Esophagus squamous epithelium (tissue), 5 donors: ENCODE results near the gene LAMA3. TPM values are rescaled to one million over a fixed set of nuclear protein-coding genes. Genes with fewer than 3 reads are reported as not detected.

ENCODE experiments used
- DNase-seq: peaks from one replicate; lab custom pipeline; 2025; lab: John Stamatoyannopoulos, UW
- H3K27ac ChIP-seq, 4 donors: fragments of 200-600 bp; sonication (generic); one replicate each; pipeline ENCODE4 v1.5.1; 2016 to 2019; ENCODE audit warnings: mild to moderate bottlenecking in 1 of 4
- H3K27me3 ChIP-seq, 4 donors: fragments of 200-600 bp; sonication (generic); 1 replicate in 3 of 4; 2 replicates in 1 of 4; pipeline versions ENCODE4 v1.5.1 to v1.6.0; 2017 to 2021; ENCODE audit warnings: antibody characterized with exemption in 1 of 4
- H3K36me3 ChIP-seq, 3 donors: fragments of 200-600 bp; sonication (generic); one replicate each; pipeline ENCODE4 v1.5.1; 2016 to 2019
- H3K4me1 ChIP-seq, 3 donors: fragments of 200-600 bp; sonication (generic); one replicate each; pipeline ENCODE4 v1.5.1; 2017 to 2019
- H3K4me3 ChIP-seq, 4 donors: fragments of 200-600 bp; sonication (generic); 1 replicate in 3 of 4; 2 replicates in 1 of 4; pipeline ENCODE4 v1.5.1; 2016 to 2019; ENCODE audit warnings: mild to moderate bottlenecking in 2 of 4, moderate library complexity in 1 of 4
- H3K9me3 ChIP-seq, 3 donors: fragments of 200-600 bp; sonication (generic); one replicate each; pipeline ENCODE4 v1.5.1; 2016 to 2019
- POLR2A ChIP-seq, 4 donors: fragments of 450-650 bp; IDR thresholded peaks; one replicate each; pipeline ENCODE4 v1.6.1; 2017; ENCODE audit warnings: antibody characterized with exemption in 4 of 4, mild to moderate bottlenecking in 4 of 4, moderate library complexity in 3 of 4
- WGBS, 2 donors: methylation state at CpG; one replicate each; pipeline ENCODE4 v1.1.5; 2018; 5-methylcytosine and 5-hydroxymethylcytosine counted together
- intact Hi-C: fragments of 100-400 bp; cut with DNase I; formaldehyde crosslinking; loops from one replicate; pipeline ENCODE4 v1.15.0; 2022
- total RNA-seq, 4 donors: library from RNA; depleted of rRNA; stranded (reverse); fragments of >200 nt; gene quantifications; one replicate each; pipeline ENCODE4 v1.1.0, GENCODE V29; 2016
- TF ChIP-seq, protein P1 (sequence below), 6 experiments: fragments of 450-650 bp in 4 of 6; fragments of 200-600 bp in 2 of 6; sonication (generic) in 2 of 6; IDR thresholded peaks; one replicate each; pipeline ENCODE4 v1.5.1; 2016 to 2019; ENCODE audit warnings: antibody characterized with exemption in 6 of 6, mild to moderate bottlenecking in 4 of 6, moderate library complexity in 4 of 6
- donor health status: DM: yes; HTN: yes; CAD: no.

LAMA3 gene
- total RNA-seq, 4 donors from 2014 or later = 28.7 to 81.3 (median 44.8) TPM

DNA sequence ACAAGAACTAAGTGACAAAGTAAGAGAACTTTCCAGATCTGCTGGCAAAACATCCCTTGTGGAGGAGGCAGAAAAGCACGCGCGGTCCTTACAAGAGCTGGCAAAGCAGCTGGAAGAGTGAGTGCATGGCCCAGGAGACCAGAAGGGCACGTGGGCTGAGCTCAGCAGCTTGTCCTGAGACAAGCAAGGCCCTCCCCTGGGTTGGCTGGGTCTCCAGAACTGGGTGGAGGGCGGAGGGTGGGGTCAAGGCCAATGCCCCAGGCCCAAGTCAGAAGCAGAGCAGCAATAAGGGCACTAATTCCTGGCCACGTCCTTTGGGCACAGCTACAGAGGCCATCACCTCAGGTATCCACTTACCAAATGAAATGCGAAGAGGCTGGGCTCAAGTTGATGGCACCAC lies 214.7 kb downstream of the LAMA3 start:
- Histone ChIP-seq H3K4me3 (no peak overlapping the region), H3K27me3 (no peaks in the 10 kb centered on the region), H3K4me1 (no peaks in the 10 kb centered on the region), H3K9me3 (no peaks in the 10 kb centered on the region), H3K27ac (no peak overlapping the region), H3K36me3 (peaks cover 0 to 99% (median 7%) of the 10 kb centered on the region in 3 donors)
- TF ChIP-seq POLR2A (IDR thresholded peaks at IDR 0.05) = no peak
- TF ChIP-seq, protein P1, sequence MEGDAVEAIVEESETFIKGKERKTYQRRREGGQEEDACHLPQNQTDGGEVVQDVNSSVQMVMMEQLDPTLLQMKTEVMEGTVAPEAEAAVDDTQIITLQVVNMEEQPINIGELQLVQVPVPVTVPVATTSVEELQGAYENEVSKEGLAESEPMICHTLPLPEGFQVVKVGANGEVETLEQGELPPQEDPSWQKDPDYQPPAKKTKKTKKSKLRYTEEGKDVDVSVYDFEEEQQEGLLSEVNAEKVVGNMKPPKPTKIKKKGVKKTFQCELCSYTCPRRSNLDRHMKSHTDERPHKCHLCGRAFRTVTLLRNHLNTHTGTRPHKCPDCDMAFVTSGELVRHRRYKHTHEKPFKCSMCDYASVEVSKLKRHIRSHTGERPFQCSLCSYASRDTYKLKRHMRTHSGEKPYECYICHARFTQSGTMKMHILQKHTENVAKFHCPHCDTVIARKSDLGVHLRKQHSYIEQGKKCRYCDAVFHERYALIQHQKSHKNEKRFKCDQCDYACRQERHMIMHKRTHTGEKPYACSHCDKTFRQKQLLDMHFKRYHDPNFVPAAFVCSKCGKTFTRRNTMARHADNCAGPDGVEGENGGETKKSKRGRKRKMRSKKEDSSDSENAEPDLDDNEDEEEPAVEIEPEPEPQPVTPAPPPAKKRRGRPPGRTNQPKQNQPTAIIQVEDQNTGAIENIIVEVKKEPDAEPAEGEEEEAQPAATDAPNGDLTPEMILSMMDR (IDR thresholded peaks at IDR 0.05) = no peak
- WGBS, 2 donors = 86% methylated on average over 6 to 7 of the region's 7 CpGs
- DNase-seq = no peak
- intact Hi-C loops = no loop called here

DNA sequence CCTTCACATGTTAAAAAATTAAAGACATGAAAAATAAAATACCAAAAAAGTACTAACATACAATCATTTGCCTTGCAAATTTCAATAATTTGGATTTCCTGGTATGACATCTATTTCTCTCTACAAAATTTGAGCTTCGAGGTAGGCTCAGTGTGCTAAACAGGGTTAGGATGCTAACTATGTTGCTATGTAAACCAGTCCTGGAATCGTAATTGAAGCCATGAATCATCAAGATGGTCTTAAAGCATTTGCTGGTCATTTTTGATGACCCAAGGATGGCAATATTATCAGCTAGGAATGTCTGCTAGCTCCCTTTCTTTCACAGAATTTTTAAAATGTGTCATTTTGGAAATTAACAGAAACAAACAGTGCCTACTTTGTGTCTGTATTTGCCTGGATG lies 217.4 kb downstream of the LAMA3 start:
- no peak overlapping the region for H3K4me3 ChIP-seq
- 81 to 91% methylated on average over 2 of the region's 2 CpGs for WGBS, 2 donors
- no peaks in the 10 kb centered on the region for H3K27me3 ChIP-seq
- H3K36me3 ChIP-seq = peaks cover 6 to 99% (median 7%) of the 10 kb centered on the region in 3 donors
- intact Hi-C loops = no loop called here
- no peaks in the 10 kb centered on the region for H3K4me1 ChIP-seq
- H3K9me3 ChIP-seq = no peaks in the 10 kb centered on the region
- DNase-seq = no peak
- H3K27ac ChIP-seq = no peak overlapping the region
- TF ChIP-seq, protein P1 (IDR thresholded peaks at IDR 0.05) = no peak
- TF ChIP-seq POLR2A (IDR thresholded peaks at IDR 0.05) = no peak

DNA sequence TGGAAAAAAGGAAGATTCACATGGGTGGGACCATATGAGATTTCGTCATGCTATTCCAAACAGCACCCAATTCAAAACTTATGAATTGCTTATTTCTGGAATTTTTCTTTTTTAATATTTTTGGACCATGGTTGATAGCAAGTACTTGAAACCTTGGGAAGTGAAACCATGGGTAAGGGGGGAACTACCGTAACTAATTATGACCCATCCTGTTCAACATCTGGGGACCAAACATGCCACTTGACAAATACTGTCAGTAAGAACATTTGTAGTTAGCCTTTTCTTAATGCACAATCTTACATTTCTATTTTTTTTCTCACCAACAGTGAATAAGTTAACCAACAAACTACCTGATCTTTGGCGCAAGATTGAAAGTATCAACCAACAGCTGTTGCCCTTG lies 219.6 kb downstream of the LAMA3 start:
- Histone ChIP-seq H3K36me3 (peaks cover 14 to 99% (median 17%) of the 10 kb centered on the region in 3 donors), H3K9me3 (no peaks in the 10 kb centered on the region), H3K27ac (no peak overlapping the region), H3K27me3 (no peaks in the 10 kb centered on the region), H3K4me3 (no peak overlapping the region), H3K4me1 (no peaks in the 10 kb centered on the region)
- DNase-seq = no peak
- 92 to 94% methylated on average over 3 of the region's 3 CpGs for whole genome bisulfite sequencing, 2 donors
- intact Hi-C loops = no loop called here
- TF ChIP-seq, protein P1 (IDR thresholded peaks at IDR 0.05) = no peak
- no peak for TF ChIP-seq POLR2A (IDR thresholded peaks at IDR 0.05)

DNA sequence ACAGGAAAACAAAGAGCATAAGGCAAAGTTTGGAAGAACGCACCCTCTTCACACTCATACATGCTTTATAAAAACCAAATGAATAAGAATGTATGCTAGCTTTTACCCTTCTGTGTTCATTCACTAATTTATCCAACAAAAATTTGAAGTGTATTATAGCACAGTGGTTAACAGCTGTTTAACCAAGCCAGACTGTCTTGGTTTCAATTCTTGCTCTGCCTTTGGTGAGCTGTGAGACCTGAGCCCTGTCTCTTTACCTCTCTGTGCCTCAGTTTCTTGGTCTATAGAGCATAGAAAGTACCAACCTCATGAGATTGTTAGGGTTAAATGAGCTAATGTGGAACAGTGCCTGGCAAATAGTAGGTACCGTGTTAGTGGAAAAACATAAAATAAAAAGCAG lies 220.8 kb downstream of the LAMA3 start:
- peaks cover 14 to 99% (median 15%) of the 10 kb centered on the region in 3 donors for H3K36me3 ChIP-seq
- H3K4me1 ChIP-seq = no peaks in the 10 kb centered on the region
- H3K9me3 ChIP-seq = no peaks in the 10 kb centered on the region
- intact Hi-C loops = no loop called here
- TF ChIP-seq, protein P1 (IDR thresholded peaks at IDR 0.05) = no peak
- TF ChIP-seq POLR2A (IDR thresholded peaks at IDR 0.05) = no peak
- 38 to 68% methylated on average over 2 of the region's 2 CpGs for WGBS, 2 donors
- DNase-seq = no peak
- no peaks in the 10 kb centered on the region for H3K27me3 ChIP-seq
- no peak overlapping the region for H3K27ac ChIP-seq
- H3K4me3 ChIP-seq = no peak overlapping the region

DNA sequence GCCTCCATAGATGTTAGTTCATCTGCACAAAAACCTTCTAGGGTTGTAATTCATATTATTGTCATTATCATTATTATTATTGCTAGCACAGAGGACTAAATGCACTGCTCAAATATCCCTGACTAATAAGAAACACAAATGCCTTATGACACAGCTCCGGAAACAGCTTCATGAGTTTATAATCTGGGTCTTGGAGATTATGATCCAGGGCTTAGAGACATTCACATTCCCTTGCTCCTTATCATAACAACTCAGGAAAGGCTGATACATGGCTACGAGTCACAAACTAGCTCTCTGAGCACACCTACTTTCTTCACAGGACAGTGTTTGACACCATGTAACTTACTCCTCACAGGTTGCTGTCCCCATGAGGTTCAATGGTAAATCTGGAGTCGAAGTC lies 223.1 kb downstream of the LAMA3 start:
- Histone ChIP-seq H3K27ac (no peak overlapping the region), H3K9me3 (no peaks in the 10 kb centered on the region), H3K36me3 (peaks cover 14 to 99% (median 20%) of the 10 kb centered on the region in 3 donors), H3K27me3 (no peaks in the 10 kb centered on the region), H3K4me3 (no peak overlapping the region), H3K4me1 (no peaks in the 10 kb centered on the region)
- intact Hi-C loops = no loop called here
- DNase-seq = no peak
- no peak for TF ChIP-seq POLR2A (IDR thresholded peaks at IDR 0.05)
- TF ChIP-seq, protein P1 (IDR thresholded peaks at IDR 0.05) = no peak
- 91 to 93% methylated on average over 3 of the region's 3 CpGs for WGBS, 2 donors
